Activated T-cell treated with anti-CD3 and anti-CD28 coated beads, Interleukin-2, amount 50 U/mL, for 72 hours (primary cell): ENCODE measurements around the gene FBN2. TPM values are rescaled to one million over a fixed set of nuclear protein-coding genes. Genes with fewer than 3 reads are reported as not detected.
"Not testable (repeated sequence)": the region's sequence is repeated elsewhere in the genome, so short reads cannot be mapped to it uniquely, and the experiment has no call there.

Experiments
- ATAC-seq, 2 donors: fragments of 150-1000 bp; cut with Tn5 transposase; replicated peaks in 1 of 2; 2 replicates each; pipeline ENCODE4 v1.10.0; 2021; ENCODE audit warnings: moderate library complexity in 2 of 2, mild to moderate bottlenecking in 1 of 2
- DNase-seq, 2 donors: peaks; one replicate each; pipeline ENCODE4 v3.0.0; 2021 to 2022; ENCODE audit warnings: mixed read lengths in 1 of 2
- H3K27ac Mint-ChIP-seq: one replicate; pipeline ENCODE4 v1.8.0; 2022; ENCODE audit warnings: mild to moderate bottlenecking, moderate library complexity, mixed read lengths
- H3K27me3 Mint-ChIP-seq: one replicate; pipeline ENCODE4 v1.8.0; 2022; ENCODE audit warnings: low read depth, mixed read lengths
- H3K36me3 Mint-ChIP-seq, 2 donors: one replicate each; pipeline ENCODE4 v1.8.0; 2022; ENCODE audit warnings: mixed read lengths in 2 of 2, mild to moderate bottlenecking in 1 of 2; ENCODE audit not compliant: insufficient read depth in 2 of 2
- H3K4me1 Mint-ChIP-seq: one replicate; pipeline ENCODE4 v1.8.0; 2022; ENCODE audit warnings: low read depth, mixed read lengths
- H3K4me3 Mint-ChIP-seq, 2 donors: one replicate each; pipeline ENCODE4 v1.8.0; 2022; ENCODE audit warnings: mild to moderate bottlenecking in 2 of 2, mixed read lengths in 2 of 2, moderate library complexity in 2 of 2
- H3K9me3 Mint-ChIP-seq, 2 donors: one replicate each; pipeline ENCODE4 v1.8.0; 2022; ENCODE audit warnings: mixed read lengths in 2 of 2
- total RNA-seq, 2 donors: library from RNA; stranded (reverse); gene quantifications; one replicate each; pipeline ENCODE4 v1.2.3, GENCODE V29; 2022

FBN2 gene
- total RNA-seq, 2 donors from 2014 or later, result 0.05 TPM; not detected in 1

DNA sequence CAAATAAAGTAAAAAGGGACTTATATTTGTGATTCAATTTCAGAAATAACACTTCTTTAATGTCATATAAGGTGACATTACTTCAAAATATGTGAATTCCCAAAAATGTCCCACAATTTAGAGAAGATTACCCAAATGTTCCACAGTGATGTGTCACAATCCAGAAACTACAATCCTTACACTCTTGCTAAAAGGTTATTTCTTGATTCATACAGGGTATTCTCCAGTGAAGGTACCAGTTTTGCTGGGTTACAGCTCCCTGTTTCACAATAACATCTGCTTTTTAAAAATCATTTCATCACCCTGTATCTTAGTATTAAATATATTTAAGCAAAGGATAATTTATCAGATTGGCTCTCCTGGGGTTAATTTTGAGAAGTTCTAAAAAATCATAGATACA is 11.0 kb downstream of the FBN2 start:
- H3K4me3 Mint-ChIP-seq, result no peak overlapping the region
- ATAC-seq (no peak), DNase-seq (no peak)
- H3K36me3 Mint-ChIP-seq, result no peaks in the 10 kb centered on the region
- H3K27ac Mint-ChIP-seq, result no peak overlapping the region
- H3K4me1 Mint-ChIP-seq, result no peaks in the 10 kb centered on the region
- H3K27me3 Mint-ChIP-seq, result peaks cover 4% of the 10 kb centered on the region
- H3K9me3 Mint-ChIP-seq, result no peaks in the 10 kb centered on the region

- ATAC-seq (no peak), DNase-seq (no peak)
- Mint-ChIP-seq H3K27ac (no peak overlapping the region), H3K9me3 (no peaks in the 10 kb centered on the region), H3K4me1 (no peaks in the 10 kb centered on the region), H3K36me3 (no peaks in the 10 kb centered on the region), H3K4me3 (no peak overlapping the region), H3K27me3 (no peaks in the 10 kb centered on the region)
Measured at GRCh38 chr5:128522336-128522735, 15.7 kb downstream of the FBN2 start.

- H3K27ac Mint-ChIP-seq, result no peak overlapping the region
- H3K9me3 Mint-ChIP-seq, result no peaks in the 10 kb centered on the region
- no peaks in the 10 kb centered on the region for H3K27me3 Mint-ChIP-seq
- H3K36me3 Mint-ChIP-seq, result no peaks in the 10 kb centered on the region
- ATAC-seq, result no peak
- no peak overlapping the region for H3K4me3 Mint-ChIP-seq
- no peaks in the 10 kb centered on the region for H3K4me1 Mint-ChIP-seq
- DNase-seq, result no peak
Measured at GRCh38 chr5:128519827-128520226, 18.2 kb downstream of the FBN2 start.

- Mint-ChIP-seq H3K27ac (no peak overlapping the region), H3K9me3 (no peaks in the 10 kb centered on the region), H3K4me1 (no peaks in the 10 kb centered on the region), H3K27me3 (no peaks in the 10 kb centered on the region), H3K36me3 (no peaks in the 10 kb centered on the region), H3K4me3 (no peak overlapping the region)
- DNase-seq, result no peak
- ATAC-seq, result no peak
Measured at GRCh38 chr5:128516978-128517377, 21.1 kb downstream of the FBN2 start.

DNA sequence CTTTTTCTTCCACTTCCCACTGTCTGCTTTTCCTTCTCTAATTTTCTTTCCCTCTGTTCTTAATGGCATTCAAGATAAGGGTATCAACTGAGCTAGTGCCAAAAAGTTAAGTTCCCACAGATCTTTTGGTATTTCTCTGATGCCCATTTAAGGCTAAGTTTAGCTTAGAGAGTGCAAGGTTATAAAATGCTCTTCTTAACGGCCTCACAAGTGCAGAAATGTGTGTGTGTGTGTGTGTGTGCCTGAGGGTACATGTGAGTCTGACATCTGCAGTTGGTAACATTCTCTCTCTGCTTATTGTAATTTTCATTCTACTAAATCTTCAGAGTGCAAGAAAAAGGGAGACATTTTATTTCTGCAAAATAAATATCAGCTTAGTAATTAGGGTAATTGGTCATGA is 24.2 kb downstream of the FBN2 start:
- Mint-ChIP-seq H3K27ac (no peak overlapping the region), H3K4me3 (no peak overlapping the region), H3K36me3 (no peaks in the 10 kb centered on the region), H3K27me3 (no peaks in the 10 kb centered on the region), H3K4me1 (no peaks in the 10 kb centered on the region), H3K9me3 (no peaks in the 10 kb centered on the region)
- DNase-seq (no peak), ATAC-seq (no peak)

GRCh38 chr5:128512894-128513293 is 25.2 kb downstream of the FBN2 start:
- no peaks in the 10 kb centered on the region for H3K4me1 Mint-ChIP-seq
- ATAC-seq, result no peak

GRCh38 chr5:128506643-128507042 is 31.4 kb downstream of the FBN2 start:
- peaks cover 5 to 12% of the 10 kb centered on the region in 2 donors for H3K36me3 Mint-ChIP-seq
- no peaks in the 10 kb centered on the region for H3K4me1 Mint-ChIP-seq
- H3K27ac Mint-ChIP-seq, result no peak overlapping the region
- H3K27me3 Mint-ChIP-seq, result no peaks in the 10 kb centered on the region
- H3K9me3 Mint-ChIP-seq, result peaks cover 10% of the 10 kb centered on the region in 2 donors
- DNase-seq, result no peak
- no peak overlapping the region for H3K4me3 Mint-ChIP-seq
- no peak for ATAC-seq

More at GRCh38 chr5:128512894-128513293, 25.2 kb downstream of the FBN2 start:
- no peak for DNase-seq
- Mint-ChIP-seq H3K9me3 (peaks cover 2 to 3% of the 10 kb centered on the region in 2 donors), H3K4me3 (no peak overlapping the region), H3K27ac (no peak overlapping the region), H3K27me3 (no peaks in the 10 kb centered on the region), H3K36me3 (peaks cover 0 to 2% of the 10 kb centered on the region in 2 donors)

DNA sequence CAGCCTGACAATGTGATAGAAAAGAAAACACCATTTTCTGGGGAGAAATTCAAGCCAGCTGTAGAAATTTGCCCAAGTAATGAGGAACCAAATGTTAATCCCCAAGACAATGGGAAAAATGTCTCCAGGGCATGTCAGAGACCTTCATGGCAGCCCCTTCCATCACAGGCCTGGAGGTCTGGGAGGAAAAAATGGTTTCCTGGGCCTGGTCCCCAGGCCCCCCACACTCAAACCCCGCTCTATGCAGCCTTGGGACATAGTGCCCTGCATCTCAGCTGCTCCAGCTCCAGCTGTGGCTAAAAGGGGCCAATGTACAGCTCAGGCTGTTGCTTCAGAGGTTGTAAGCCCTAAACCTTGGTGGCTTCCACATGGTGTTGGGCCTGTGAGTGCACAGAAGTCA is 34.3 kb downstream of the FBN2 start:
- not testable (repeated sequence) for H3K27me3 Mint-ChIP-seq

DNA sequence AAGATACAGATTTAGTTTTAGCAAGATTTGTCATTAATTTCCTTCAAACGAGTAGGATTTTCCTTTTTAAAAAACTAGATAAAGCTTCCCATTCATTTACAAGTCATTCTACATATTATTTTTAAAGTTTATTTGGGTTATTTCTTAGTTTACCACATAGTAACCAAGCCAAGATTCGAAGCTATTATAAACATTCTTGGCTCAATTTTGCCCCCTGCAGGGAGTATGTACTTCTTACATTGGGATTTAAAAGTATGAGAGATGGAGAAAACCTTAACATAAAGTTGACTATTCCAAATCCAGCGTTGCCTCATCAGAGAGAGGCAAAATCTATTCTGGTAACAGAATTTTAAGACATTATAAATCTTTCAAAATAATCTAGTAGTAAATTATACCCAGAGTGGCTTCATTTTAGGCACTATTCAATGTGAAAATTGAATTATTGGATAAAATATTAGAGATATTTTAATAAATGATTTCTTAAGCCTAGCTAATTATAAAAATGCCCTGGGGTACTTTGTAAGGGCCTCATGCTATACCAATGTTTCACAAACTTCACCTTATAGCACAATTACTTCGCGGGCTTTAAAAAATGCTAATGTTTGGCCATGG is 39.1 kb downstream of the FBN2 start:
- Mint-ChIP-seq H3K27me3 (no peaks in the 10 kb centered on the region), H3K4me1 (no peaks in the 10 kb centered on the region), H3K36me3 (peaks cover 3 to 6% of the 10 kb centered on the region in 2 donors), H3K4me3 (no peak overlapping the region), H3K27ac (no peak overlapping the region), H3K9me3 (peaks cover 5% of the 10 kb centered on the region in 2 donors)
- no peak for DNase-seq
- ATAC-seq, result no peak

More for the DNA sequence above, 34.3 kb downstream of the FBN2 start:
- DNase-seq, ATAC-seq, H3K4me1 Mint-ChIP-seq, H3K27ac Mint-ChIP-seq, H3K4me3 Mint-ChIP-seq: not testable (repeated sequence)
- H3K36me3 Mint-ChIP-seq, result peaks cover 5 to 12% of the 10 kb centered on the region in 2 donors
- peaks cover 10% of the 10 kb centered on the region in 2 donors for H3K9me3 Mint-ChIP-seq

GRCh38 chr5:128494516-128494915 is 43.5 kb downstream of the FBN2 start:
- no peak for ATAC-seq
- no peaks in the 10 kb centered on the region for H3K36me3 Mint-ChIP-seq
- no peaks in the 10 kb centered on the region for H3K27me3 Mint-ChIP-seq
- H3K4me3 Mint-ChIP-seq, result no peak overlapping the region
- H3K27ac Mint-ChIP-seq, result no peak overlapping the region
- no peak for DNase-seq
- H3K9me3 Mint-ChIP-seq, result peaks cover 2 to 8% of the 10 kb centered on the region in 2 donors
- H3K4me1 Mint-ChIP-seq, result no peaks in the 10 kb centered on the region

DNA sequence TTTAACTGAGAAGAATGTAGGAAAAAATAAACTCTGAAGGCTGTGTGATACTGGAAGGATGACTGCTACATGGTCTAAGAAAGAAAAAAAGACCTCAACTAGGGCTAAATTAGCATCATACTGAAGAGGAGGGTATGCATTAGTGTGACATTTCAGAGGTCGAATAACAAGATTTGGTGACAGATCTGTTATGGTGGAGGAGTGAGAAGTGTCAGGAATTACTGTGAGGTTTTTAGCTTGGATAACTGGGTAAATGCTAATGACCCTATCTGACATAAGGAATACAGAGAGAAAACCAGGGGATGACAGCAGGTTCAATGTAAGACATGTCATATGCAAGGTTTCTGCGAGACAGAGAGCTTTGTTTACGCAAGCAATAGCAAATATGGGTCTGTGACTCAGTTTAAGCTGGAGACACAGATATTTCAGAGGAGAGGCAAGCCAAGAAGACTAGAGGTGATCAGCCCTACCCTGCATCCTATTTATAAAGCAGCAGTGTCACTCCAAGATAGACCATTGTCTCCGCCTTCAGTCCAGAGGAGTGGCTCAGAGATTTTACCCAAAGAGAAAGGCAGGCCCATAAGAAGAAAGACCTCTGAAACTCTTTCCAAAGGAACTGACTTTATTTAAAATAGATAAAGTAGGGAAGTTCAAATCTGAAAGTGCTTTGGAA is 44.3 kb downstream of the FBN2 start:
- peaks cover 2 to 8% of the 10 kb centered on the region in 2 donors for H3K9me3 Mint-ChIP-seq
- H3K4me3 Mint-ChIP-seq, result no peak overlapping the region
- no peaks in the 10 kb centered on the region for H3K27me3 Mint-ChIP-seq
- no peaks in the 10 kb centered on the region for H3K36me3 Mint-ChIP-seq
- H3K27ac Mint-ChIP-seq, result no peak overlapping the region
- no peaks in the 10 kb centered on the region for H3K4me1 Mint-ChIP-seq
- ATAC-seq (no peak), DNase-seq (no peak)

- Mint-ChIP-seq H3K9me3 (peaks cover 2 to 8% of the 10 kb centered on the region in 2 donors), H3K4me1 (no peaks in the 10 kb centered on the region), H3K27ac (no peak overlapping the region), H3K27me3 (no peaks in the 10 kb centered on the region), H3K4me3 (no peak overlapping the region), H3K36me3 (no peaks in the 10 kb centered on the region)
- DNase-seq (no peak), ATAC-seq (no peak)
Measured at GRCh38 chr5:128491291-128491690, 46.8 kb downstream of the FBN2 start.

GRCh38 chr5:128490761-128491160 is 47.3 kb downstream of the FBN2 start:
- ATAC-seq, result no peak
- no peak for DNase-seq
- Mint-ChIP-seq H3K27ac (no peak overlapping the region), H3K4me1 (no peaks in the 10 kb centered on the region), H3K27me3 (no peaks in the 10 kb centered on the region), H3K4me3 (no peak overlapping the region), H3K9me3 (peaks cover 2 to 8% of the 10 kb centered on the region in 2 donors), H3K36me3 (no peaks in the 10 kb centered on the region)

DNA sequence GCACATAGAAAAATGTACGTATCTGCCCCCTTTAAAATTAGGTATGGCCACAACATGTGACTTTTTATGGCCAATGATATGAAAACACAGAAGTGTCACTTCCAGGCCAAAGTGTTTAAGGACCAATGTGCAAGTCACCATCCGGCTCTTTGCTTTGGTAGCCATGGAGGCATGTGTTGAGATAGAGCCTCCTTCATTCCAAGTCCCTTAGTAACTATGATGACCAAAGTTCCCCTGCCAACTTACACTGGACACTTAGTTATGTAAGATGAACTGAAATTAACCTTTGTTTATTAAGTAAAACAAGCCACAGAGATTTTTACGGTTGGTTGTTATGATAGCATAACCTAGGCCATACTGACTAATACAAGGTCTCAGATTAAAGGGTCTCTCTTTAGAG is 51.0 kb downstream of the FBN2 start:
- Mint-ChIP-seq H3K27me3 (no peaks in the 10 kb centered on the region), H3K4me3 (no peak overlapping the region), H3K27ac (no peak overlapping the region), H3K36me3 (no peaks in the 10 kb centered on the region), H3K4me1 (no peaks in the 10 kb centered on the region), H3K9me3 (no peaks in the 10 kb centered on the region)
- no peak for ATAC-seq
- no peak for DNase-seq
